ENCODE results near the gene CCT7.
"Not testable (repeated sequence)": the region's sequence is repeated elsewhere in the genome, so short reads cannot be mapped to it uniquely, and the experiment has no call there.

Gene CCT7

DNA sequence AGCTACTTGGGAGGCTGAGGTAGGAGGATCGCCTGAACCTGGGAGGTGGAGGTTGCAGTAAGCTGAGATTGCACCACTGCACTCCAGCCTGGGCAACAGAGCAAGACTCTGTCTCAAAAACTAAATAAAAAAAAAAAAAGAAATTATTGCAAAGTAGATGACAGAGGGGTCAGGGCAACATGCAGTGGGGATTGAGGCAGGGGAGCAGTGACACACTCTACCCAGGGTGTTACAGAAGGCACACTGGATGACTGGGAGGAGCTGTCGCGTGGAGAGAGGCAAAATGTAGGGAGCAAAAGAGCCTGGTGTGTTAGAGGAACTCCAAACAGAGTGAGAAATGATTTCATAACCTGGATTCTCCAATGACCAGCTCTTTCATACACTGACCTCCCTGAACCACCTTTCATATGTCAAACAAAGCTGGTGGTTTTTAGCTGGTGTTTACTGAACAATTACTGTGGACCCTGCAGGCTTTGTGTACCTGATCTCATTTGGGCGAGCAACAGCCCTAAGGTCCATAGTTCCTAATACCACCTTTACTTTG, 28.1 kb downstream of the CCT7 start:
- no CpG with 5 or more reads among the region's 4 CpGs for WGBS, 2 donors (ENCODE audit: extremely low coverage in 2 of 2, insufficient read length in 2 of 2, insufficient replicate concordance in 1 of 2)
- Histone ChIP-seq H2BK120ac (ENCODE audit: low read depth, low read length) (no peak overlapping the region), H2AFZ (ENCODE audit: low read length) (no peak overlapping the region), H2BK5ac (ENCODE audit: low read length) (no peak overlapping the region), H3K27ac (replicated peaks; ENCODE audit: low read length) (no peak overlapping the region), H3K18ac (ENCODE audit: low read length) (no peak overlapping the region), H3K4ac (ENCODE audit: low read length) (no peak overlapping the region), H3K4me1 (ENCODE audit: control insufficient read depth in 2 of 2, insufficient read depth in 1 of 2, low read depth in 1 of 2, low read length in 2 of 2) (peaks cover 0 to 2% of the 10 kb centered on the region in 2 donors), H3K79me1 (ENCODE audit: low read depth, low read length) (peaks cover 7% of the 10 kb centered on the region), H3K23ac (ENCODE audit: low read depth, low read length, poor library complexity) (no peak overlapping the region), H2AK5ac (ENCODE audit: low read depth, low read length) (no peak overlapping the region), H3K9me3 (replicated peaks in 1 of 2; ENCODE audit: control insufficient read depth in 2 of 2, insufficient read depth in 1 of 2, low read depth in 1 of 2, low read length in 2 of 2) (no peaks in the 10 kb centered on the region), H3K36me3 (replicated peaks in 1 of 2; ENCODE audit: control insufficient read depth in 2 of 2, insufficient read depth in 2 of 2, low read length in 2 of 2) (peaks cover 6 to 9% of the 10 kb centered on the region in 2 donors), H3K27me3 (ENCODE audit: control insufficient read depth in 3 of 3, insufficient read depth in 3 of 3, low read depth in 1 of 3, low read length in 3 of 3) (no peaks in the 10 kb centered on the region), H3K4me2 (ENCODE audit: insufficient read depth, low read length, poor library complexity, severe bottlenecking) (no peak overlapping the region), H2BK15ac (ENCODE audit: low read length) (no peak overlapping the region), H3K14ac (ENCODE audit: low read length) (no peak overlapping the region), H3K9ac (ENCODE audit: low read depth, low read length, poor library complexity) (no peak overlapping the region), H4K8ac (ENCODE audit: low read depth, low read length) (no peak overlapping the region), H4K91ac (ENCODE audit: low read depth, low read length, poor library complexity) (no peak overlapping the region), H2BK12ac (ENCODE audit: low read length) (no peak overlapping the region), H3K4me3 (ENCODE audit: low read length in 2 of 2) (no peak overlapping the region)
- DNase-seq (ENCODE audit: low spot score): no peak

DNA sequence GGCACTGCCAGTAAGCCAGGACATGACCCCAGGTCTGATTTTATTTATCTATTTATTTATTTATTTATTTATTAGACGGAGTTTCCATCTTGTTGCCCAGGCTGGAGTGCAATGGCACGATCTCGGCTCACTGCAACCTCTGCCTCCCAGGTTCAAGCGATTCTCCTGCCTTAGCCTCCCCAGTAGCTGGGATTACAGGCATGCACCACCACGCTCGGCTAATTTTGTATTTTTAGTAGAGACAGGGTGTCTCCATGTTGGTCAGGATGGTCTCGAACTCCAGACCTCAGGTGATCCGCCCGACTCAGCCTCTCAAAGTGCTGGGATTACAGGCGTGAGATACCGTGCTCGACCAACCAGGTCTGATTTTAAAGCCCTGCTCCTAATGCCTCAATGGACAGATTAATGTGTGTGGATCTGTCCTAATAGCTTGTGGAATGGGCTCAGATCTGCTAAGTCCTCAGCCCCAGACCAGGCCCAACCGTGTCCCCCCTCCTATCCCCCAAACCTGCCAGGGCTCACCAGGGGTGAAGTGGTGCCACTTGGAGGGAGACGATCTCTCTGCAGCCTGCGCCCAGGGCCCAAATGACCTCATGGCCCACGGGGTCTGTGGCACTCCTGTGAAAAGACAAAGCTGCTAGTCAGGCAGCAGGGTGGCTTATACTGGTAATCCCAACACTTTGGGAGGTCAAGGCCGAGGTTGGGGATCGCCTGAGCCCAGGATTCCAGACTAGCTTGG, 28.8 kb downstream of the CCT7 start:
- not testable (repeated sequence) for H3K4ac ChIP-seq (ENCODE audit: low read length); H3K14ac ChIP-seq (ENCODE audit: low read length); H3K23ac ChIP-seq (ENCODE audit: low read depth, low read length, poor library complexity); H3K4me3 ChIP-seq (ENCODE audit: low read length in 2 of 2); H2BK5ac ChIP-seq (ENCODE audit: low read length); H3K27me3 ChIP-seq (ENCODE audit: control insufficient read depth in 3 of 3, insufficient read depth in 3 of 3, low read depth in 1 of 3, low read length in 3 of 3); H2BK120ac ChIP-seq (ENCODE audit: low read depth, low read length); H2AK5ac ChIP-seq (ENCODE audit: low read depth, low read length); H3K4me2 ChIP-seq (ENCODE audit: insufficient read depth, low read length, poor library complexity, severe bottlenecking); H4K91ac ChIP-seq (ENCODE audit: low read depth, low read length, poor library complexity); H3K4me1 ChIP-seq (ENCODE audit: control insufficient read depth in 2 of 2, insufficient read depth in 1 of 2, low read depth in 1 of 2, low read length in 2 of 2); H3K9me3 ChIP-seq (replicated peaks in 1 of 2; ENCODE audit: control insufficient read depth in 2 of 2, insufficient read depth in 1 of 2, low read depth in 1 of 2, low read length in 2 of 2); H2AFZ ChIP-seq (ENCODE audit: low read length); H3K27ac ChIP-seq (replicated peaks; ENCODE audit: low read length); DNase-seq (ENCODE audit: low spot score); H3K79me1 ChIP-seq (ENCODE audit: low read depth, low read length); H2BK12ac ChIP-seq (ENCODE audit: low read length); H4K8ac ChIP-seq (ENCODE audit: low read depth, low read length); H3K9ac ChIP-seq (ENCODE audit: low read depth, low read length, poor library complexity); H3K36me3 ChIP-seq (replicated peaks in 1 of 2; ENCODE audit: control insufficient read depth in 2 of 2, insufficient read depth in 2 of 2, low read length in 2 of 2); H2BK15ac ChIP-seq (ENCODE audit: low read length)
- no CpG with 5 or more reads among the region's 18 CpGs for WGBS, 2 donors (ENCODE audit: extremely low coverage in 2 of 2, insufficient read length in 2 of 2, insufficient replicate concordance in 1 of 2)
- peak overlapping the region; percentile 38 for H3K18ac ChIP-seq (ENCODE audit: low read length)

DNA sequence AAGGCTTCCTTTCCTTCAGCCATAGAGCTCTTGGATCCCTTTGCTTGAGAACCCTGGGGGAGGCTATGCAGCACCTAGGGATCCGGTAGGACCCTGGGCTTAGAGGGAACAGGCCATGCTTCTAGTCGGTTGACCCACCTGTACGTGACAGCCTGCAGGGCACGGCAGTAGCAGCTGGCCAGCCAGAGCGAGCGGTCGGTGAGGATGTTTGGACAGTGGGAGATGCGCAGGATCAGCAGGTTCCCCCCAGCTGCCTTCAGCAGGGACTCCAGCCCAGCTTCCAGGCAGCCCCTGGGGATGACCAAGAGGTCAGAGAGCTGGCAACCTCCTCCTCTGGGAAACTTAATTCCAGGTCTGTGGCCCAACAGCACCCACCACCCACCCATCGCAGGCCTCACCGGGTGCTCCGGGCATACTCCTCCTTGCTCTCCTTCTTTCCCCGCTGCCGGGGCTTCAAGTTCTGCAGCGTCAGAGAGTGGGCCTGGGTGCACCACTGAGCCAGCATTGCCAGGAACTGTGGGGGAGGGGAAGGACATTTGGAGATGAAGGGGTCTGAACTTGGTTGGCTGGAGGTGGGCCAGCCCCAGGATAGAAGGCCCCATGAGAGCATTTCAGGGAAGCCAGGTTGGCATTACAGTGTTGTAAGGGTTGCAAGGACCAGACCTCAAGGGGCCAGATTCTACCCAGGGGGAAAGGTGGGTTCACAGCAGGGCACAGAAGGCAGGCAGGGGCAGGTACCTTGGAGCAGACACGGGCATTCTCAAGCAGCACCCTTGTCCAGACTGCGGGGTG, 29.6 kb downstream of the CCT7 start:
- Histone ChIP-seq H2BK120ac (ENCODE audit: low read depth, low read length) (no peak overlapping the region), H3K9ac (ENCODE audit: low read depth, low read length, poor library complexity) (no peak overlapping the region), H2AFZ (ENCODE audit: low read length) (no peak overlapping the region), H3K9me3 (replicated peaks in 1 of 2; ENCODE audit: control insufficient read depth in 2 of 2, insufficient read depth in 1 of 2, low read depth in 1 of 2, low read length in 2 of 2) (no peaks in the 10 kb centered on the region), H3K23ac (ENCODE audit: low read depth, low read length, poor library complexity) (no peak overlapping the region), H3K27ac (replicated peaks; ENCODE audit: low read length) (no peak overlapping the region), H3K4me2 (ENCODE audit: insufficient read depth, low read length, poor library complexity, severe bottlenecking) (no peak overlapping the region), H2AK5ac (ENCODE audit: low read depth, low read length) (no peak overlapping the region), H4K8ac (ENCODE audit: low read depth, low read length) (no peak overlapping the region), H3K4me1 (ENCODE audit: control insufficient read depth in 2 of 2, insufficient read depth in 1 of 2, low read depth in 1 of 2, low read length in 2 of 2) (peaks cover 0 to 6% of the 10 kb centered on the region in 2 donors), H3K36me3 (replicated peaks in 1 of 2; ENCODE audit: control insufficient read depth in 2 of 2, insufficient read depth in 2 of 2, low read length in 2 of 2) (peaks cover 4 to 6% of the 10 kb centered on the region in 2 donors), H3K4me3 (ENCODE audit: low read length in 2 of 2) (no peak overlapping the region), H2BK15ac (ENCODE audit: low read length) (no peak overlapping the region), H4K91ac (ENCODE audit: low read depth, low read length, poor library complexity) (no peak overlapping the region), H3K79me1 (ENCODE audit: low read depth, low read length) (peaks cover 7% of the 10 kb centered on the region), H3K27me3 (ENCODE audit: control insufficient read depth in 3 of 3, insufficient read depth in 3 of 3, low read depth in 1 of 3, low read length in 3 of 3) (peaks cover 0 to 9% (median 3%) of the 10 kb centered on the region in 3 experiments), H3K18ac (ENCODE audit: low read length) (peak overlapping the region; percentile 38), H3K14ac (ENCODE audit: low read length) (no peak overlapping the region), H2BK12ac (ENCODE audit: low read length) (no peak overlapping the region), H2BK5ac (ENCODE audit: low read length) (no peak overlapping the region), H3K4ac (ENCODE audit: low read length) (no peak overlapping the region)
- no peak for DNase-seq (ENCODE audit: low spot score)
- no CpG with 5 or more reads among the region's 16 CpGs for WGBS, 2 donors (ENCODE audit: extremely low coverage in 2 of 2, insufficient read length in 2 of 2, insufficient replicate concordance in 1 of 2)

DNA sequence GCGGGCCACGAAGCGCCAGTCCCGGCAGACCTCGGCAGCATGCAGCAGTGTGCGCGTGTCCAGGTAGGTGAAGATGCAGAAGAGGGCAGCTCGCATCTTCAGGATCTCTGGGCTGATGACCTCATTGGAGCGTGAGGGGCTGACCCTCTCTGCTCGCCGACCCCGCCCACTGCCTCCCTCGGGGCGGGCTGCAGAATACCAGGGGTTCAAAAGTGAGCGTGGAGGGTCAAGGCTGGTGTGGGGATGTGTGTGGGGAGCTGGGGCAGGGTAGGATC, 30.2 kb downstream of the CCT7 start:
- H4K91ac ChIP-seq (ENCODE audit: low read depth, low read length, poor library complexity): no peak overlapping the region
- no peak overlapping the region for H3K27ac ChIP-seq (replicated peaks; ENCODE audit: low read length)
- H2BK5ac ChIP-seq (ENCODE audit: low read length): no peak overlapping the region
- peak overlapping the region; percentile 38 for H3K18ac ChIP-seq (ENCODE audit: low read length)
- no peak overlapping the region for H3K9ac ChIP-seq (ENCODE audit: low read depth, low read length, poor library complexity)
- H4K8ac ChIP-seq (ENCODE audit: low read depth, low read length): no peak overlapping the region
- no CpG with 5 or more reads among the region's 15 CpGs for WGBS, 2 donors (ENCODE audit: extremely low coverage in 2 of 2, insufficient read length in 2 of 2, insufficient replicate concordance in 1 of 2)
- no peak overlapping the region for H2BK120ac ChIP-seq (ENCODE audit: low read depth, low read length)
- no peak overlapping the region for H2AK5ac ChIP-seq (ENCODE audit: low read depth, low read length)
- H2BK15ac ChIP-seq (ENCODE audit: low read length): no peak overlapping the region
- peaks cover 0 to 15% (median 8%) of the 10 kb centered on the region in 3 experiments for H3K27me3 ChIP-seq (ENCODE audit: control insufficient read depth in 3 of 3, insufficient read depth in 3 of 3, low read depth in 1 of 3, low read length in 3 of 3)
- no peak overlapping the region for H2BK12ac ChIP-seq (ENCODE audit: low read length)
- peaks cover 7% of the 10 kb centered on the region for H3K79me1 ChIP-seq (ENCODE audit: low read depth, low read length)
- no peak overlapping the region for H3K14ac ChIP-seq (ENCODE audit: low read length)
- no peak overlapping the region for H3K4me3 ChIP-seq (ENCODE audit: low read length in 2 of 2)
- H3K4me2 ChIP-seq (ENCODE audit: insufficient read depth, low read length, poor library complexity, severe bottlenecking): no peak overlapping the region
- H3K4ac ChIP-seq (ENCODE audit: low read length): no peak overlapping the region
- no peak overlapping the region for H2AFZ ChIP-seq (ENCODE audit: low read length)
- DNase-seq (ENCODE audit: low spot score): no peak
- peaks cover 3 to 6% of the 10 kb centered on the region in 2 donors for H3K36me3 ChIP-seq (replicated peaks in 1 of 2; ENCODE audit: control insufficient read depth in 2 of 2, insufficient read depth in 2 of 2, low read length in 2 of 2)
- peaks cover 0 to 7% of the 10 kb centered on the region in 2 donors for H3K4me1 ChIP-seq (ENCODE audit: control insufficient read depth in 2 of 2, insufficient read depth in 1 of 2, low read depth in 1 of 2, low read length in 2 of 2)
- H3K9me3 ChIP-seq (replicated peaks in 1 of 2; ENCODE audit: control insufficient read depth in 2 of 2, insufficient read depth in 1 of 2, low read depth in 1 of 2, low read length in 2 of 2): no peaks in the 10 kb centered on the region
- H3K23ac ChIP-seq (ENCODE audit: low read depth, low read length, poor library complexity): no peak overlapping the region

All from neuronal stem cell (in vitro differentiated cells).